Nephron (organoid): ENCODE results near the gene BACH2.
A peak's percentile ranks its signal among the peaks of the same experiment; 100 is the strongest.

Experiments
- H3K27ac Mint-ChIP-seq, 3 experiments: 2 replicates each; pipeline ENCODE4 v1.8.0; 2020; ENCODE audit warnings: mixed read lengths in 3 of 3, mild to moderate bottlenecking in 2 of 3, moderate library complexity in 1 of 3
- H3K27me3 Mint-ChIP-seq: 2 replicates; pipeline ENCODE4 v1.8.0; 2021; ENCODE audit warnings: low read depth, mild to moderate bottlenecking, moderate library complexity, mixed read lengths
- H3K36me3 Mint-ChIP-seq: 2 replicates; pipeline ENCODE4 v1.8.0; 2020; ENCODE audit warnings: low read depth, mixed read lengths
- H3K4me1 Mint-ChIP-seq: 2 replicates; pipeline ENCODE4 v1.8.0; 2020; ENCODE audit warnings: mixed read lengths
- H3K4me3 Mint-ChIP-seq, 3 experiments: 2 replicates each; pipeline ENCODE4 v1.8.0; 2020; ENCODE audit warnings: mild to moderate bottlenecking in 3 of 3, mixed read lengths in 3 of 3, moderate library complexity in 2 of 3
- H3K9me3 Mint-ChIP-seq: 2 replicates; pipeline ENCODE4 v1.8.0; 2020; ENCODE audit warnings: mixed read lengths
- CTCF ChIP-seq, 3 experiments: fragments of 200-600 bp; sonication (generic); IDR thresholded peaks; one replicate each; pipeline ENCODE4 v1.5.0; 2021; ENCODE audit warnings: antibody characterized with exemption in 3 of 3; ENCODE audit not compliant: unreplicated experiment in 3 of 3

BACH2 gene

GRCh38 chr6:90177544-90178383 is 118.9 kb downstream of the BACH2 start:
- Mint-ChIP-seq H3K9me3 (peaks cover 10% of the 10 kb centered on the region), H3K27ac (peak overlapping the region; percentile 17 to 62 (median 51)), H3K27me3 (no peaks in the 10 kb centered on the region), H3K4me3 (no peak overlapping the region), H3K4me1 (peaks cover 31% of the 10 kb centered on the region), H3K36me3 (peaks cover 10% of the 10 kb centered on the region)
- no peak for TF ChIP-seq CTCF (IDR thresholded peaks at IDR 0.05; ENCODE audit: unreplicated experiment in 3 of 3)

DNA sequence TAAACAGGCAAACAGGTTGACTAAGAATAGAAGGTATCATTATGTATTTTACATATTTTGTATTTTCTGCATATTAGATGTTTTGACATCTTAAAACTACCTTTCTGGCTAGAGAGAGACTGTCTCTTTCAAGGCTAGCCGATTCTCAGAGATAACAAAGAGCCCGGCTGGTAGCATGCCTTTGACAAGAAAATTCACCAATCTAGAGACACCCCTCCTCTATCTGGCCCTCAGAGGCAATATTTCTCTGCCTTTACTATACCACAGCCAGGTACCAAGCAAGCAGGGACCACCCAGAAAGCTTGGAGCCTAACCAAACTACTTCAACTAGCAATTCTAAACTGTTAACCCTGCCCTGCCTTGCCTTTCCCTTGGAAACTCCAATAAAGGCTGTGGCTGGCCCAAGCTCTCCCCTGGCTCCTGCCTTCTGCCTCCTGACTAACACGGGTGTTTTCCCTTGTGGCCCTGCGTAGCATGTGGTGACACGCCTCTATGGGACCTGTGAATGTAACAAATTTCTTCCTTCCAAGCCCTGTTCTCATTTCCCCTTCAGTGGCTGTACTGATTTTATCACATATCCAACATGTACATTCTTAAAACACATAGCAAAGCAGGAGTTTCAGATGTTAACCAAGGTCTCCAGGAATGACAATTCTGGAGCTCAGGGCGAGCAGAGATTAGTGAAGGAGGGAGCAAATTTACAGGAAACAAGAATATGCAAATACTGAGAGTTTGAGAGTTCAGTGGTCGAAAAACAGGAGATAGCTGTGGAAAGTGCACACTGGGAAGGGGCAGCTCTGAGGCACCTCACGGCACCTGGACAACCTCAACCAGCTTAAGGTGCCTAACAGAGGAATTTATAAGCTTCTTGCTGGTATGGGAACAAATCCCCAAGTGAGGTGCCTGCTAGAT is 120.8 kb downstream of the BACH2 start:
- no peak overlapping the region for H3K4me3 Mint-ChIP-seq
- H3K27ac Mint-ChIP-seq: peak overlapping the region; percentile 5 to 14 (median 13)
- H3K27me3 Mint-ChIP-seq: no peaks in the 10 kb centered on the region
- peaks cover 14% of the 10 kb centered on the region for H3K36me3 Mint-ChIP-seq
- no peak for TF ChIP-seq CTCF (IDR thresholded peaks at IDR 0.05; ENCODE audit: unreplicated experiment in 3 of 3)
- H3K9me3 Mint-ChIP-seq: peaks cover 10% of the 10 kb centered on the region
- H3K4me1 Mint-ChIP-seq: peaks cover 24% of the 10 kb centered on the region

DNA sequence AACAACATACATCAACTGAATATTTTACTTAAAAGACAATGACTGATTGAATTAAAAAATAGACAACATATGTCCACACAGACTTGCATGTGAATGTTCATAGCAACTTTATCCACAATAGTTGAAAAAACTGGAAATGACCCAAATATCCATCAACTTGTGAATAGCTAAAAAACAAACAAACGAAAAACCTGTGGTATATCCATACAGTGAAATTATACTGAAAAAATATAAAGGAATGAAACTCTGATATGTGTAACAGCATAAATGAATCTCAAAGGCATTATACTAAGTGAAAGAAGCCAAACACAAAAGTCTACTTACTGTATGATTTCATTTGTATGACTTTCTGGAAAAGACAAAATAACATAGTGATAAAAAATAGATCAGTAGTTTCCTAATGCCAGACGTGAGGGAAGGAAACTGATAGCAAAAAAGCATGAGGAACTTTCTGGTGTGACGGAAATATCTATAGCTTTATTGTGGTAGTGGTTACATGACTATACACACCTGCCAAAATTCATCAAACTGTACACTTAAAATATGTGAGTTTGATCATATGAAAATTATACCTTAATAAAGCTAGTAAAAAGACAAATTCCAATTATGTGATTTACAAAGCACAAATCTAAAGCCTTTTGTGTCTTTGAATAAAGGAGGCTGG is 123.2 kb downstream of the BACH2 start:
- Mint-ChIP-seq H3K27me3 (no peaks in the 10 kb centered on the region), H3K4me3 (no peak overlapping the region), H3K9me3 (peaks cover 10% of the 10 kb centered on the region), H3K27ac (no peak overlapping the region), H3K4me1 (peaks cover 36% of the 10 kb centered on the region), H3K36me3 (peaks cover 17% of the 10 kb centered on the region)
- TF ChIP-seq CTCF (IDR thresholded peaks at IDR 0.05; ENCODE audit: unreplicated experiment in 3 of 3): no peak

DNA sequence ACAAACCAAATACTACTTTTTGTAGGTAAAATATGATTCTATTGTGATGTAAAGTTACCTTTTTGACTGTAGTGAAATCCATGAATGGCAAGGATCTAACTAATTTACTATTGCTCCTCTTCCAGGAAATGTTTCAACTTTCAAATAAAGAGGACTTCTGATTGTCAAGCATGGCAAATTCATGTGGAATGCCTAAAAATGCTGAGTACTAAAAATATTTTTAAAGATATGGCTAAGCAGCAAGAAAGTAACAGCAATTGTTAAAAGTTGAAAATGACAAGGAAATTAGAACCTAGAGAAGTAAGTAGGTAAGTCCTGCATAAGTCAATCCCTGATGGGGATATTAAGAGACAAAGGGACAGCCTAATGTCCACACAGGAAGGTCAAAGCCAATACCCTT is 126.0 kb downstream of the BACH2 start:
- no peaks in the 10 kb centered on the region for H3K27me3 Mint-ChIP-seq

GRCh38 chr6:90169374-90169773 is 127.3 kb downstream of the BACH2 start:
- Mint-ChIP-seq H3K4me3 (peak overlapping the region in 1 of 3 experiments; percentile 40), H3K27me3 (no peaks in the 10 kb centered on the region), H3K36me3 (peaks cover 13% of the 10 kb centered on the region), H3K4me1 (peaks cover 16% of the 10 kb centered on the region), H3K9me3 (peaks cover 8% of the 10 kb centered on the region), H3K27ac (peak overlapping the region in 1 of 3 experiments; percentile 14)
- no peak for TF ChIP-seq CTCF (IDR thresholded peaks at IDR 0.05; ENCODE audit: unreplicated experiment in 3 of 3)

More for the DNA sequence above, 126.0 kb downstream of the BACH2 start:
- Mint-ChIP-seq H3K9me3 (peaks cover 10% of the 10 kb centered on the region), H3K27ac (no peak overlapping the region), H3K4me1 (peaks cover 16% of the 10 kb centered on the region), H3K36me3 (peaks cover 17% of the 10 kb centered on the region), H3K4me3 (no peak overlapping the region)
- no peak for TF ChIP-seq CTCF (IDR thresholded peaks at IDR 0.05; ENCODE audit: unreplicated experiment in 3 of 3)
